Renal cortical epithelial cell (primary cell): ENCODE measurements around the gene TLR2. TPM values are rescaled to one million over a fixed set of nuclear protein-coding genes. Genes with fewer than 3 reads are reported as not detected.
A peak's percentile ranks its signal among the peaks of the same experiment; 100 is the strongest.

Source experiments
- DNase-seq: peaks from one replicate; pipeline ENCODE4 v3.0.0-alpha.2; 2011; ENCODE audit warnings: low read depth
- total RNA-seq: library from RNA; depleted of rRNA; stranded (reverse); fragments of >200 nt; gene quantifications from 2 replicates; pipeline ENCODE4 v1.2.3, GENCODE V29; 2014

Gene TLR2
- total RNA-seq, 1 donor from 2014 or later: 23.5 TPM

- no peak for DNase-seq
Measured at GRCh38 chr4:153733751-153734448, 49.8 kb downstream of the TLR2 start.

- DNase-seq: peak; percentile 9
Measured at GRCh38 chr4:153735906-153736461, 51.9 kb downstream of the TLR2 start.

- DNase-seq: no peak
Measured at GRCh38 chr4:153741541-153741940, 57.5 kb downstream of the TLR2 start.

GRCh38 chr4:153745651-153746050 lies 61.6 kb downstream of the TLR2 start:
- DNase-seq: no peak

GRCh38 chr4:153747406-153747955 lies 63.4 kb downstream of the TLR2 start:
- DNase-seq: no peak

- DNase-seq: peak; percentile 76
Measured at GRCh38 chr4:153748378-153748777, 64.3 kb downstream of the TLR2 start.

GRCh38 chr4:153750197-153750817 lies 66.2 kb downstream of the TLR2 start:
- peak; percentile 64 for DNase-seq

GRCh38 chr4:153755186-153755585 lies 71.1 kb downstream of the TLR2 start:
- no peak for DNase-seq

Other genes with a start within 250 kb of the TLR2 start
- gene TMEM131L, start 217.9 kb upstream of the TLR2 start, total RNA-seq: 4.7 and 7.8 TPM in 2 replicates
- gene RNF175, start 75.7 kb downstream of the TLR2 start, total RNA-seq: 0.35 and 5.5 TPM in 2 replicates
- 3.3 TPM in 1 of 2 replicates, not detected in the other for gene SFRP2, start 104.8 kb downstream of the TLR2 start, total RNA-seq